Tibial artery (tissue), 4 donors: ENCODE data around the gene OR2A12.

Experiments used
- DNase-seq, 2 donors: peaks; one replicate each; pipeline ENCODE4 v3.0.0-alpha.2; 2019
- H3K27ac ChIP-seq, 2 donors: fragments of 200-600 bp; sonication (generic) in 1 of 2; 1 replicate in 1 of 2; 2 replicates in 1 of 2; pipeline ENCODE4 v1.5.1; 2018 to 2019; ENCODE audit warnings: mild to moderate bottlenecking in 1 of 2
- H3K27me3 ChIP-seq, 2 donors: fragments of 200-600 bp; sonication (generic) in 1 of 2; one replicate each; pipeline versions ENCODE4 v1.5.1 to v1.6.0; 2016 to 2019
- H3K36me3 ChIP-seq, 3 donors: fragments of 200-600 bp; sonication (generic) in 2 of 3; one replicate each; pipeline ENCODE4 v1.5.1; 2016 to 2019; ENCODE audit warnings: mild to moderate bottlenecking in 2 of 3
- H3K4me1 ChIP-seq, 4 donors: fragments of 200-600 bp; sonication (generic) in 2 of 4; 1 replicate in 3 of 4; 2 replicates in 1 of 4; pipeline ENCODE4 v1.5.1; 2016 to 2019
- H3K4me3 ChIP-seq, 2 donors: fragments of 200-600 bp; sonication (generic) in 1 of 2; 1 replicate in 1 of 2; 2 replicates in 1 of 2; pipeline ENCODE4 v1.5.1; 2018 to 2019; ENCODE audit warnings: mild to moderate bottlenecking in 2 of 2
- H3K9me3 ChIP-seq, 3 donors: fragments of 200-600 bp; sonication (generic) in 1 of 3; one replicate each; pipeline ENCODE4 v1.5.1; 2016 to 2019
- intact Hi-C: fragments of 100-400 bp; cut with DNase I; formaldehyde crosslinking; loops from one replicate; pipeline ENCODE4 v1.15.0; 2023; ENCODE audit warnings: low total_unique reads
- TF ChIP-seq, protein P1 (sequence below), 2 experiments: fragments of 200-600 bp in 1 of 2; fragments of 450-650 bp in 1 of 2; IDR thresholded peaks; one replicate each; pipeline ENCODE4 v1.5.1; 2017 to 2019; ENCODE audit warnings: antibody characterized with exemption in 2 of 2, mild to moderate bottlenecking in 1 of 2, moderate library complexity in 1 of 2

OR2A12 gene

DNA sequence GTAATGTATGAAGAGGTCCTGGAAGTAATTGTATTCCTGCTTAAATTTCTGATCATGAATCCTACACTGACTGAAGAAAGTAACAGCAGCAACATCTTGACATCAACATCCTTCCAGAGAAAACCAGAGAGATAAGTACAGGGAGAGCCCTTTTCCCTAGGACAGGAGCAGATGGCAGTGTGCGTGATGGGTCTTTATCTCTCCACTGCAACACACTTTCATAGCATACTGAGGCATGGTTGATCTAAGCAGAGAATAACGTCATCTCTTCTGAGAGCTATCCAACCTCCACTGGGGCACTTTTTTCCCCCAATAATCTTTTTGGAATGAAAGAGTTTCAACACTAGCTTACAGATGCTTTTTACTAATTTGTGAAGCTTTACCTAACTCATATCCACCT is 16.1 kb upstream of the OR2A12 start:
- Histone ChIP-seq H3K27ac (no peak overlapping the region), H3K27me3 (no peaks in the 10 kb centered on the region), H3K4me3 (no peak overlapping the region), H3K9me3 (no peaks in the 10 kb centered on the region), H3K4me1 (no peaks in the 10 kb centered on the region), H3K36me3 (no peaks in the 10 kb centered on the region)
- intact Hi-C loops: no loop called here
- no peak for DNase-seq
- TF ChIP-seq, protein P1, sequence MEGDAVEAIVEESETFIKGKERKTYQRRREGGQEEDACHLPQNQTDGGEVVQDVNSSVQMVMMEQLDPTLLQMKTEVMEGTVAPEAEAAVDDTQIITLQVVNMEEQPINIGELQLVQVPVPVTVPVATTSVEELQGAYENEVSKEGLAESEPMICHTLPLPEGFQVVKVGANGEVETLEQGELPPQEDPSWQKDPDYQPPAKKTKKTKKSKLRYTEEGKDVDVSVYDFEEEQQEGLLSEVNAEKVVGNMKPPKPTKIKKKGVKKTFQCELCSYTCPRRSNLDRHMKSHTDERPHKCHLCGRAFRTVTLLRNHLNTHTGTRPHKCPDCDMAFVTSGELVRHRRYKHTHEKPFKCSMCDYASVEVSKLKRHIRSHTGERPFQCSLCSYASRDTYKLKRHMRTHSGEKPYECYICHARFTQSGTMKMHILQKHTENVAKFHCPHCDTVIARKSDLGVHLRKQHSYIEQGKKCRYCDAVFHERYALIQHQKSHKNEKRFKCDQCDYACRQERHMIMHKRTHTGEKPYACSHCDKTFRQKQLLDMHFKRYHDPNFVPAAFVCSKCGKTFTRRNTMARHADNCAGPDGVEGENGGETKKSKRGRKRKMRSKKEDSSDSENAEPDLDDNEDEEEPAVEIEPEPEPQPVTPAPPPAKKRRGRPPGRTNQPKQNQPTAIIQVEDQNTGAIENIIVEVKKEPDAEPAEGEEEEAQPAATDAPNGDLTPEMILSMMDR (IDR thresholded peaks at IDR 0.05): no peak

DNA sequence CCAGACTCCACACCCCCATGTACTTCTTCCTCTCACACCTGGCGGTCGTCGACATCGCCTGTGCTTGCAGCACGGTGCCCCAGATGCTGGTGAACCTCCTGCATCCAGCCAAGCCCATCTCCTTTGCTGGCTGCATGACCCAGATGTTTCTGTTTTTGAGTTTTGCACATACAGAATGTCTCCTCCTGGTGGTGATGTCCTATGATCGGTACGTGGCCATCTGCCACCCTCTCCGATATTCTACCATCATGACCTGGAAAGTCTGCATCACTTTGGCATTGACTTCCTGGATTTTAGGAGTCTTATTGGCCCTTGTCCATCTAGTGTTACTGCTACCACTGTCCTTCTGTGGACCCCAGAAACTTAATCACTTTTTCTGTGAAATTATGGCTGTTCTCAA is 11.7 kb upstream of the OR2A12 start:
- no peak overlapping the region for H3K27ac ChIP-seq
- no peaks in the 10 kb centered on the region for H3K27me3 ChIP-seq
- no peak overlapping the region for H3K4me3 ChIP-seq
- no peaks in the 10 kb centered on the region for H3K4me1 ChIP-seq
- TF ChIP-seq, protein P1 (IDR thresholded peaks at IDR 0.05): no peak
- no peak for DNase-seq
- intact Hi-C loops: no loop called here
- no peaks in the 10 kb centered on the region for H3K36me3 ChIP-seq
- H3K9me3 ChIP-seq: no peaks in the 10 kb centered on the region

GRCh38 chr7:144086730-144087129 is 652 bp downstream of the OR2A12 start:
- no peak for DNase-seq
- Histone ChIP-seq H3K27ac (no peak overlapping the region), H3K4me1 (no peaks in the 10 kb centered on the region), H3K36me3 (no peaks in the 10 kb centered on the region), H3K4me3 (no peak overlapping the region), H3K27me3 (no peaks in the 10 kb centered on the region), H3K9me3 (peaks cover 0 to 7% (median 0%) of the 10 kb centered on the region in 3 donors)
- TF ChIP-seq, protein P1 (IDR thresholded peaks at IDR 0.05): no peak
- intact Hi-C loops: no loop called here

DNA sequence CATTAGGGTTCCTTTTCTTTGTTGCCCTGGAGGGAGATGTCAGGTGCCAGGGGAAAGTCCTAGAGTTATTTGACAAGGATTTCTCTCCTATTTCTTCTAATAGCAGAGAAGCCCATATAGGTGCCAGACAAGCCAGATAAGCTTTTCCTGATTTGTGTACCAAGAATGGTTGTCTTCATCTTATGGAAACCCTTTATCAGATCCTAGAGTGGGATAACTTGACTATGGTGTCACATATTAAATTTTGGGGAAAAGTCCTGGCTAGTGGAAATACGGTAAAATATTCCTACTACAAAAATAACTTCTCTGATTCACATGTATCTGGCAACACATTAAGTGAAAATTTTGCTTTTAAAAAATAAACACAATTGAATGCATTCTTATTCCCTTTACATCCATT is 1.2 kb downstream of the OR2A12 start:
- TF ChIP-seq, protein P1 (IDR thresholded peaks at IDR 0.05): no peak

GRCh38 chr7:144090667-144091066 is 4.6 kb downstream of the OR2A12 start:
- TF ChIP-seq, protein P1 (IDR thresholded peaks at IDR 0.05): no peak
- no peak for DNase-seq
- Histone ChIP-seq H3K4me1 (no peaks in the 10 kb centered on the region), H3K27ac (no peak overlapping the region), H3K9me3 (peaks cover 0 to 10% (median 0%) of the 10 kb centered on the region in 3 donors), H3K4me3 (no peak overlapping the region), H3K36me3 (no peaks in the 10 kb centered on the region), H3K27me3 (no peaks in the 10 kb centered on the region)
- intact Hi-C loops: no loop called here

More for the DNA sequence above, 1.2 kb downstream of the OR2A12 start:
- Histone ChIP-seq H3K4me1 (no peaks in the 10 kb centered on the region), H3K9me3 (peaks cover 0 to 9% (median 0%) of the 10 kb centered on the region in 3 donors), H3K36me3 (no peaks in the 10 kb centered on the region), H3K27ac (no peak overlapping the region), H3K27me3 (no peaks in the 10 kb centered on the region), H3K4me3 (no peak overlapping the region)
- no peak for DNase-seq
- intact Hi-C loops: no loop called here

GRCh38 chr7:144098776-144099175 is 12.7 kb downstream of the OR2A12 start:
- intact Hi-C loops: no loop called here
- H3K9me3 ChIP-seq: no peaks in the 10 kb centered on the region
- H3K4me3 ChIP-seq: no peak overlapping the region
- DNase-seq: no peak
- no peaks in the 10 kb centered on the region for H3K4me1 ChIP-seq
- TF ChIP-seq, protein P1 (IDR thresholded peaks at IDR 0.05): no peak
- H3K36me3 ChIP-seq: no peaks in the 10 kb centered on the region
- no peak overlapping the region for H3K27ac ChIP-seq
- no peaks in the 10 kb centered on the region for H3K27me3 ChIP-seq
